Activated B cell treated with CpG ODN at 0.5 μM for 24 hours (primary cell): ENCODE data around the gene LSM14B. TPM values are rescaled to one million over a fixed set of nuclear protein-coding genes. Genes with fewer than 3 reads are reported as not detected.

Source experiments
- ATAC-seq: fragments of 200-7000 bp; cut with Tn5 transposase; one replicate; pipeline ENCODE4 v1.10.0; 2021; ENCODE audit warnings: low read depth, mild to moderate bottlenecking, moderate library complexity
- CTCF ChIA-PET: fragments of 350-600 bp; sonication (Branson Sonifier 250); formaldehyde crosslinking; loops from one replicate; lab custom pipeline; 2021; ENCODE audit warnings: antibody characterized with exemption; lab: Charles Lee
- POLR2A ChIA-PET: fragments of 350-600 bp; sonication (Branson Sonifier 250); formaldehyde crosslinking; loops from one replicate; lab custom pipeline; 2021; ENCODE audit warnings: antibody characterized with exemption; lab: Charles Lee
- DNase-seq: peaks from one replicate; pipeline ENCODE4 v3.0.0; 2022
- H3K27ac Mint-ChIP-seq: one replicate; pipeline ENCODE4 v1.8.0; 2020; ENCODE audit warnings: mixed read lengths
- H3K27me3 Mint-ChIP-seq: one replicate; pipeline ENCODE4 v1.8.0; 2021; ENCODE audit warnings: mixed read lengths
- H3K36me3 Mint-ChIP-seq: one replicate; pipeline ENCODE4 v1.8.0; 2021; ENCODE audit warnings: low read depth, mixed read lengths
- H3K4me1 Mint-ChIP-seq: one replicate; pipeline ENCODE4 v1.8.0; 2021; ENCODE audit warnings: mixed read lengths
- H3K4me3 Mint-ChIP-seq: one replicate; pipeline ENCODE4 v1.8.0; 2020; ENCODE audit warnings: mild to moderate bottlenecking, mixed read lengths
- H3K9me3 Mint-ChIP-seq: one replicate; pipeline ENCODE4 v1.8.0; 2020; ENCODE audit warnings: mixed read lengths
- CTCF ChIP-seq: fragments of 200-600 bp; IDR thresholded peaks from one replicate; pipeline ENCODE4 v1.8.0; 2022; ENCODE audit warnings: antibody characterized with exemption, mild to moderate bottlenecking
- intact Hi-C: fragments of 100-400 bp; cut with micrococcal nuclease; formaldehyde crosslinking; loops from one replicate; pipeline ENCODE4 v1.15.1; 2024
- total RNA-seq: library from RNA; stranded (reverse); gene quantifications from 2 replicates; pipeline ENCODE4 v1.2.3, GENCODE V29; 2022

LSM14B gene
- total RNA-seq, 1 donor from 2014 or later = 36.4 TPM

- Mint-ChIP-seq H3K4me1 (peaks cover 19% of the 10 kb centered on the region), H3K4me3 (peak overlapping the region; percentile 50), H3K27me3 (peaks cover 2% of the 10 kb centered on the region), H3K27ac (no peak overlapping the region), H3K36me3 (peaks cover 12% of the 10 kb centered on the region), H3K9me3 (no peaks in the 10 kb centered on the region)
- CTCF ChIA-PET = interaction anchor here (1.0 kb wide), 1 partner anchor 15 kb away, joined by 3 read pairs; no protein-coding TSS in a partner anchor
- POLR2A ChIA-PET = interaction anchor here (0.6 to 4.0 kb wide), 5 partner anchors 15 to 339 kb away, joined by 3 to 40 read pairs (median 12); partner anchors contain the start of gene TAF4
- ATAC-seq (no peak), DNase-seq (no peak)
- intact Hi-C loops = loop anchor here (5.0 kb wide), 1 partner anchor 672 kb away; no protein-coding TSS in a partner anchor
- no peak for TF ChIP-seq CTCF
These were observed 1.9 kb upstream of the LSM14B start for GRCh38 chr20:62120365-62120762.

GRCh38 chr20:62120990-62121775, 1.1 kb upstream of the LSM14B start:
- peaks cover 19% of the 10 kb centered on the region for H3K4me1 Mint-ChIP-seq
- no peaks in the 10 kb centered on the region for H3K9me3 Mint-ChIP-seq
- peak overlapping the region; percentile 89 for H3K27ac Mint-ChIP-seq
- peaks cover 20% of the 10 kb centered on the region for H3K36me3 Mint-ChIP-seq
- ATAC-seq (peak; percentile 2), DNase-seq (no peak)
- ChIA-PET POLR2A (interaction anchor here (0.5 to 4.0 kb wide), 15 partner anchors 14 to 1850 kb away, joined by 3 to 40 read pairs (median 7); partner anchors contain the start of genes MTG2, PSMA7, SS18L1 and TAF4), CTCF (interaction anchor here (0.7 kb wide), 1 partner anchor 52 kb away, joined by 3 read pairs; no protein-coding TSS in a partner anchor)
- intact Hi-C loops = loop anchor here (5.0 kb wide), 1 partner anchor 671 kb away; no protein-coding TSS in a partner anchor
- TF ChIP-seq CTCF = no peak
- no peaks in the 10 kb centered on the region for H3K27me3 Mint-ChIP-seq
- H3K4me3 Mint-ChIP-seq = peak overlapping the region; percentile 88

GRCh38 chr20:62122654-62123449, 577 bp downstream of the LSM14B start:
- no peaks in the 10 kb centered on the region for H3K27me3 Mint-ChIP-seq
- peak overlapping the region; percentile 53 for H3K27ac Mint-ChIP-seq
- peak; percentile 5 for ATAC-seq
- ChIA-PET POLR2A (interaction anchor here (0.6 to 4.0 kb wide), 15 partner anchors 10 to 831 kb away, joined by 3 to 40 read pairs (median 5); partner anchors contain the start of genes MTG2, PSMA7, RPS21 and SS18L1), CTCF (interaction anchor here (0.9 kb wide), 1 partner anchor 56 kb away, joined by 3 read pairs; no protein-coding TSS in a partner anchor)
- TF ChIP-seq CTCF = no peak
- intact Hi-C loops = loop anchor here (1.0 to 5.0 kb wide), 7 partner anchors 20 to 669 kb away; partner anchors contain the start of genes ADRM1, OSBPL2, PSMA7 and SS18L1
- peak; percentile 53 for DNase-seq
- peaks cover 36% of the 10 kb centered on the region for H3K36me3 Mint-ChIP-seq
- peaks cover 19% of the 10 kb centered on the region for H3K4me1 Mint-ChIP-seq
- H3K9me3 Mint-ChIP-seq = no peaks in the 10 kb centered on the region
- H3K4me3 Mint-ChIP-seq = peak overlapping the region; percentile 79

- Mint-ChIP-seq H3K27ac (peak overlapping the region; percentile 53), H3K4me1 (peaks cover 21% of the 10 kb centered on the region), H3K27me3 (no peaks in the 10 kb centered on the region), H3K36me3 (peaks cover 44% of the 10 kb centered on the region), H3K4me3 (peak overlapping the region; percentile 79), H3K9me3 (no peaks in the 10 kb centered on the region)
- POLR2A ChIA-PET = interaction anchor here (1.1 to 3.0 kb wide), 4 partner anchors 9 to 57 kb away, joined by 3 to 12 read pairs (median 5); partner anchors contain the start of genes PSMA7 and SS18L1
- no peak for TF ChIP-seq CTCF
- ATAC-seq = no peak
- intact Hi-C loops = loop anchor here (2.0 to 5.0 kb wide), 2 partner anchors 179 to 669 kb away; partner anchors contain the start of gene ADRM1
- DNase-seq = no peak
- CTCF ChIA-PET = no interaction called here
These were observed 1.3 kb downstream of the LSM14B start for GRCh38 chr20:62123450-62124118.
